Activated B cell treated with CpG ODN at 0.5 μM for 24 hours (primary cell): ENCODE data around the gene POLR2A. TPM values are rescaled to one million over a fixed set of nuclear protein-coding genes. Genes with fewer than 3 reads are reported as not detected.

Experiments used
- ATAC-seq: fragments of 200-7000 bp; cut with Tn5 transposase; one replicate; pipeline ENCODE4 v1.10.0; 2021; ENCODE audit warnings: low read depth, mild to moderate bottlenecking, moderate library complexity
- CTCF ChIA-PET: fragments of 350-600 bp; sonication (Branson Sonifier 250); formaldehyde crosslinking; loops from one replicate; lab custom pipeline; 2021; ENCODE audit warnings: antibody characterized with exemption; lab: Charles Lee
- POLR2A ChIA-PET: fragments of 350-600 bp; sonication (Branson Sonifier 250); formaldehyde crosslinking; loops from one replicate; lab custom pipeline; 2021; ENCODE audit warnings: antibody characterized with exemption; lab: Charles Lee
- DNase-seq: peaks from one replicate; pipeline ENCODE4 v3.0.0; 2022
- H3K27ac Mint-ChIP-seq: one replicate; pipeline ENCODE4 v1.8.0; 2020; ENCODE audit warnings: mixed read lengths
- H3K27me3 Mint-ChIP-seq: one replicate; pipeline ENCODE4 v1.8.0; 2021; ENCODE audit warnings: mixed read lengths
- H3K36me3 Mint-ChIP-seq: one replicate; pipeline ENCODE4 v1.8.0; 2021; ENCODE audit warnings: low read depth, mixed read lengths
- H3K4me1 Mint-ChIP-seq: one replicate; pipeline ENCODE4 v1.8.0; 2021; ENCODE audit warnings: mixed read lengths
- H3K4me3 Mint-ChIP-seq: one replicate; pipeline ENCODE4 v1.8.0; 2020; ENCODE audit warnings: mild to moderate bottlenecking, mixed read lengths
- H3K9me3 Mint-ChIP-seq: one replicate; pipeline ENCODE4 v1.8.0; 2020; ENCODE audit warnings: mixed read lengths
- intact Hi-C: fragments of 100-400 bp; cut with micrococcal nuclease; formaldehyde crosslinking; loops from one replicate; pipeline ENCODE4 v1.15.1; 2024
- total RNA-seq: library from RNA; stranded (reverse); gene quantifications from 2 replicates; pipeline ENCODE4 v1.2.3, GENCODE V29; 2022
- TF ChIP-seq, protein P1 (sequence below): fragments of 200-600 bp; IDR thresholded peaks from one replicate; pipeline ENCODE4 v1.8.0; 2022; ENCODE audit warnings: antibody characterized with exemption, mild to moderate bottlenecking

The POLR2A gene
- total RNA-seq, 1 donor from 2014 or later, result 162 TPM

DNA sequence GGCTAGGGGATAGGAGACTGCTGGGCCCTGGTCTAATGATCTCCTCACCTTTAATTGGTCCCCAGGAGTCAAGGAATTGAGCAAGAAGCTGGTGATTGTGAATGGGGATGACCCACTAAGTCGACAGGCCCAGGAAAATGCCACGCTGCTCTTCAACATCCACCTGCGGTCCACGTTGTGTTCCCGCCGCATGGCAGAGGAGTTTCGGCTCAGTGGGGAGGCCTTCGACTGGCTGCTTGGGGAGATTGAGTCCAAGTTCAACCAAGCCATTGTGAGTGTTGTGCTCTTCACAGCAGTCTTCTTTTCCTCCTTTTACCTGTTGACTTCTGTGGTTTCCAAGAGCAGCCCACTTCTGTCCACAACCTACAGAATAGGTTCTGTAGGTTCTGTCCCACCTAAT is 19.4 kb downstream of the POLR2A start:
- Mint-ChIP-seq H3K27me3 (no peaks in the 10 kb centered on the region), H3K36me3 (peaks cover 86% of the 10 kb centered on the region), H3K9me3 (no peaks in the 10 kb centered on the region), H3K27ac (no peak overlapping the region), H3K4me1 (no peaks in the 10 kb centered on the region), H3K4me3 (no peak overlapping the region)
- no peak for DNase-seq
- TF ChIP-seq, protein P1, sequence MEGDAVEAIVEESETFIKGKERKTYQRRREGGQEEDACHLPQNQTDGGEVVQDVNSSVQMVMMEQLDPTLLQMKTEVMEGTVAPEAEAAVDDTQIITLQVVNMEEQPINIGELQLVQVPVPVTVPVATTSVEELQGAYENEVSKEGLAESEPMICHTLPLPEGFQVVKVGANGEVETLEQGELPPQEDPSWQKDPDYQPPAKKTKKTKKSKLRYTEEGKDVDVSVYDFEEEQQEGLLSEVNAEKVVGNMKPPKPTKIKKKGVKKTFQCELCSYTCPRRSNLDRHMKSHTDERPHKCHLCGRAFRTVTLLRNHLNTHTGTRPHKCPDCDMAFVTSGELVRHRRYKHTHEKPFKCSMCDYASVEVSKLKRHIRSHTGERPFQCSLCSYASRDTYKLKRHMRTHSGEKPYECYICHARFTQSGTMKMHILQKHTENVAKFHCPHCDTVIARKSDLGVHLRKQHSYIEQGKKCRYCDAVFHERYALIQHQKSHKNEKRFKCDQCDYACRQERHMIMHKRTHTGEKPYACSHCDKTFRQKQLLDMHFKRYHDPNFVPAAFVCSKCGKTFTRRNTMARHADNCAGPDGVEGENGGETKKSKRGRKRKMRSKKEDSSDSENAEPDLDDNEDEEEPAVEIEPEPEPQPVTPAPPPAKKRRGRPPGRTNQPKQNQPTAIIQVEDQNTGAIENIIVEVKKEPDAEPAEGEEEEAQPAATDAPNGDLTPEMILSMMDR, result no peak
- ChIA-PET CTCF (interaction anchor here (0.8 to 1.6 kb wide), 4 partner anchors 9 to 147 kb away, joined by 3 to 9 read pairs (median 5); no protein-coding TSS in a partner anchor), POLR2A (no interaction called here)
- ATAC-seq, result no peak
- intact Hi-C loops, result no loop called here

DNA sequence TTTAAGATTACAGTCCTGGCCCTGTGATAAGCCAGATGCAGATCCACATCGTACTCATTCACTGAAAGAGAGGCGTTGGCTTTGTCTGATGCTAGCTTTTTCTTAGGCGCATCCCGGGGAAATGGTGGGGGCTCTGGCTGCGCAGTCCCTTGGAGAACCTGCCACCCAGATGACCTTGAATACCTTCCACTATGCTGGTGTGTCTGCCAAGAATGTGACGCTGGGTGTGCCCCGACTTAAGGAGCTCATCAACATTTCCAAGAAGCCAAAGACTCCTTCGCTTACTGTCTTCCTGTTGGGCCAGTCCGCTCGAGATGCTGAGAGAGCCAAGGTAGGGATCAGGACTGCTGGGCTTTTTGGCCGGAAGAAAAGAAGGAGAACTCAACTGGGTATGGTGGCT is 24.0 kb downstream of the POLR2A start:
- Mint-ChIP-seq H3K4me3 (no peak overlapping the region), H3K36me3 (peaks cover 91% of the 10 kb centered on the region), H3K4me1 (no peaks in the 10 kb centered on the region), H3K9me3 (no peaks in the 10 kb centered on the region), H3K27ac (no peak overlapping the region), H3K27me3 (no peaks in the 10 kb centered on the region)
- no peak for ATAC-seq
- DNase-seq, result no peak
- intact Hi-C loops, result no loop called here
- TF ChIP-seq, protein P1, result no peak
- ChIA-PET CTCF (interaction anchor here (1.2 to 1.8 kb wide), 3 partner anchors 14 to 71 kb away, joined by 3 to 8 read pairs (median 3); partner anchors contain the start of gene SENP3), POLR2A (no interaction called here)

DNA sequence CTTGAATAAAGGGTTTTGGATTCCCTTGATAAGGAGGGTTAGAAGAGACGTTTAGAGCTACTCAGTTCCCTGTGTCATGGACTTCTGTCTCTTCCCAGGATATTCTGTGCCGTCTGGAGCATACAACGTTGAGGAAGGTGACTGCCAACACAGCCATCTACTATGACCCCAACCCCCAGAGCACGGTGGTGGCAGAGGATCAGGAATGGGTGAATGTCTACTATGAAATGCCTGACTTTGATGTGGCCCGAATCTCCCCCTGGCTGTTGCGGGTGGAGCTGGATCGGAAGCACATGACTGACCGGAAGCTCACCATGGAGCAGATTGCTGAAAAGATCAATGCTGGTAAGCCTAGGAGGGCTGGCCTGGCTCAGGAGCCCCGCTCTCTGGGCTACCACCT is 24.7 kb downstream of the POLR2A start:
- DNase-seq (no peak), ATAC-seq (no peak)
- no peak overlapping the region for H3K27ac Mint-ChIP-seq
- intact Hi-C loops, result no loop called here
- CTCF ChIA-PET, result interaction anchor here (1.8 kb wide), 1 partner anchor 52 kb away, joined by 8 read pairs; the partner anchor contains the start of gene SENP3
- no peaks in the 10 kb centered on the region for H3K27me3 Mint-ChIP-seq
- no peaks in the 10 kb centered on the region for H3K9me3 Mint-ChIP-seq
- H3K36me3 Mint-ChIP-seq, result peaks cover 91% of the 10 kb centered on the region
- no peaks in the 10 kb centered on the region for H3K4me1 Mint-ChIP-seq
- POLR2A ChIA-PET, result no interaction called here
- no peak overlapping the region for H3K4me3 Mint-ChIP-seq
- TF ChIP-seq, protein P1, result no peak

DNA sequence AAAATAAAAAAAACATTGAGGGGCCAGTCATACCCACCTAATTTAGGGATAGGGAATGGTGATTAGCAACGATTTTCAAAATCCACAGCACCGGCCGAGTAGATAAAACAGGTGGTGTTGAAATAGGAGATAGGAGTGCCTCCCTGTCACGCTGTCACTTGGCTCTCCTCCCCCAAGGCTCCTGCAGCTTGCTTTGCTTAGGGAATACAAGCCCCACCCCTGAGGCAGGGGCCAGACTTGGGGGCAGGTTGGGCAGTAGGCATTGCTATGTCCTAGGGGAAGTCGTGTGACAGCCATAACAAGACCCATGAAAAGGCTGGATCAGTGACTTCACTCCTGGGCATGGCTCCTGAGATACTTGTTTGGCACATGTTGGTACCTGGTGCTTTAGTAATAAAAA is 25.8 kb downstream of the POLR2A start:
- ChIA-PET CTCF (interaction anchor here (0.6 to 1.8 kb wide), 2 partner anchors 49 to 51 kb away, joined by 3 to 8 read pairs; partner anchors contain the start of genes SENP3 and TNFSF13), POLR2A (no interaction called here)
- DNase-seq (no peak), ATAC-seq (no peak)
- TF ChIP-seq, protein P1, result no peak
- H3K27ac Mint-ChIP-seq, result no peak overlapping the region
- intact Hi-C loops, result no loop called here
- peaks cover 95% of the 10 kb centered on the region for H3K36me3 Mint-ChIP-seq
- no peaks in the 10 kb centered on the region for H3K9me3 Mint-ChIP-seq
- no peaks in the 10 kb centered on the region for H3K27me3 Mint-ChIP-seq
- H3K4me3 Mint-ChIP-seq, result no peak overlapping the region
- H3K4me1 Mint-ChIP-seq, result no peaks in the 10 kb centered on the region

DNA sequence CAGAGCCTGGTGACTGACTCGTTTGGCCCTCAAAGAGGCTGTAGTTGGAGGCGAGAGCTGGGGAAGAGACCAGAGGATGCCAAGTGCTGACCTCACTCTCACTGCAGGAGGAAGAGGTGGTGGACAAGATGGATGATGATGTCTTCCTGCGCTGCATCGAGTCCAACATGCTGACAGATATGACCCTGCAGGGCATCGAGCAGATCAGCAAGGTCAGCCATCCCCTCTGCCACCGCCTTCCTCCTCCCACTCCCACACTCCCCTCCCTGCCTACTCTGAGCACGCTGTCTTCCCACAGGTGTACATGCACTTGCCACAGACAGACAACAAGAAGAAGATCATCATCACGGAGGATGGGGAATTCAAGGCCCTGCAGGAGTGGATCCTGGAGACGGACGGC is 26.9 kb downstream of the POLR2A start:
- Mint-ChIP-seq H3K9me3 (no peaks in the 10 kb centered on the region), H3K4me1 (no peaks in the 10 kb centered on the region), H3K36me3 (peaks cover 85% of the 10 kb centered on the region), H3K27ac (no peak overlapping the region), H3K27me3 (no peaks in the 10 kb centered on the region), H3K4me3 (no peak overlapping the region)
- CTCF ChIA-PET, result interaction anchor here (0.9 kb wide), 1 partner anchor 75 kb away, joined by 3 read pairs; no protein-coding TSS in a partner anchor
- POLR2A ChIA-PET, result interaction anchor here (0.7 kb wide), 1 partner anchor 39 kb away, joined by 3 read pairs; no protein-coding TSS in a partner anchor
- no peak for ATAC-seq
- intact Hi-C loops, result no loop called here
- TF ChIP-seq, protein P1, result no peak
- no peak for DNase-seq
